Retinal pigment epithelial cell (primary cell): Measurements from ENCODE around the gene IDH3G.

Experiments used
- DNase-seq: peaks from one replicate; pipeline ENCODE4 v3.0.0-alpha.2; 2010; ENCODE audit warnings: low read depth
- H3K4me3 ChIP-seq: 2 replicates; pipeline ENCODE4 v1.5.1; 2011; ENCODE audit warnings: mild to moderate bottlenecking, low read length, control low read depth, moderate library complexity
- TF ChIP-seq, protein P1 (sequence below): conservative IDR thresholded peaks from 2 replicates; pipeline ENCODE4 v1.5.1; 2011; ENCODE audit warnings: low read depth, low read length, control low read depth, inconsistent platforms

Gene IDH3G

GRCh38 chrX:153803211-153804099 is 9.3 kb upstream of the IDH3G start:
- no peak overlapping the region for H3K4me3 ChIP-seq
- DNase-seq = no peak
- TF ChIP-seq, protein P1, sequence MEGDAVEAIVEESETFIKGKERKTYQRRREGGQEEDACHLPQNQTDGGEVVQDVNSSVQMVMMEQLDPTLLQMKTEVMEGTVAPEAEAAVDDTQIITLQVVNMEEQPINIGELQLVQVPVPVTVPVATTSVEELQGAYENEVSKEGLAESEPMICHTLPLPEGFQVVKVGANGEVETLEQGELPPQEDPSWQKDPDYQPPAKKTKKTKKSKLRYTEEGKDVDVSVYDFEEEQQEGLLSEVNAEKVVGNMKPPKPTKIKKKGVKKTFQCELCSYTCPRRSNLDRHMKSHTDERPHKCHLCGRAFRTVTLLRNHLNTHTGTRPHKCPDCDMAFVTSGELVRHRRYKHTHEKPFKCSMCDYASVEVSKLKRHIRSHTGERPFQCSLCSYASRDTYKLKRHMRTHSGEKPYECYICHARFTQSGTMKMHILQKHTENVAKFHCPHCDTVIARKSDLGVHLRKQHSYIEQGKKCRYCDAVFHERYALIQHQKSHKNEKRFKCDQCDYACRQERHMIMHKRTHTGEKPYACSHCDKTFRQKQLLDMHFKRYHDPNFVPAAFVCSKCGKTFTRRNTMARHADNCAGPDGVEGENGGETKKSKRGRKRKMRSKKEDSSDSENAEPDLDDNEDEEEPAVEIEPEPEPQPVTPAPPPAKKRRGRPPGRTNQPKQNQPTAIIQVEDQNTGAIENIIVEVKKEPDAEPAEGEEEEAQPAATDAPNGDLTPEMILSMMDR = no peak

DNA sequence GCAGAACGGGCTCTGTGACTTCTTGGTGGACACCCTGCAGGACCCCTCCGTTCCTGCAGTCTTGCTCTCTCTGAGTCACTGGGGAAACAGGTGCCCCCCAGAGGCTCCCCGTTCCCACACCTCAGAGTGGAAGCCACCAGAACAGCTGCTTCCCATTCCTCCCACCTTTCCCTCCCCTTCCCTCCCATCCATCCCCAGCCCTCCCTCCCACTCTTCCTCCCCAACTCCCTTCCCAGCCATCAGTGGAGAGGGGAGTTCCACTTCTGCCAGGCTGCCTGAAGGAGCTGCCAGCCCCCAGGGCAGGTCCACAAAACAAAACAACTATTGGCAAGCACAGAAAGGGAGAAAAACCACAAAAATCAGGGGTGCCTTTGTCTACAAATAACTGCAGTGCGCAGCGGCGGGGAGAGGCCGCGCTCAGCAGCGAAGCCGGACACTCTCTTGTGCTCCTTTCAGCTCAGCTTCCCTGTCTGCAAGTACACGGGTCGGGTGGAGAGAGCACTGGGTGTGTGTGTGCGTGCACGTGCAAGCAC is 8.4 kb upstream of the IDH3G start:
- no peak overlapping the region for H3K4me3 ChIP-seq
- no peak for DNase-seq
- TF ChIP-seq, protein P1 = no peak

DNA sequence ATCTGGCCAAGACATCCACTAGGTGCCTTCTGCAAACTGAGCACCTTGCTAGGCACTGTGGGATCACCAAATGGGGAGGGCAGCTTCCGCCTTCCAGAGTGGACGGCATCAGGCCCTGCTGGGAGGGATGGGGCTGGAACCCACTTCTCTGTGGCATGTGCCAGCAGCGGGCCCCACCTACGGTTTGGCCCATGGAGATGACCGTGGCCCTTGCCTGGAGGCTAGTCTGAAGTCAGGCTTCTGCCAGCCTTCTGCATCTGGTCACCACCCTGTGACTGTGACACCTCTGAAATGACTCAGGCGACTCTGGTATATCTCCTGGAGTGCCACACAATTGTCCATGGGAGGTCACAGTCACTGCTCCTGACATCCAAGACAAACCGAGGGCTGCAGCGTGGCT is 7.5 kb upstream of the IDH3G start:
- DNase-seq = no peak
- no peak overlapping the region for H3K4me3 ChIP-seq
- TF ChIP-seq, protein P1 = no peak

DNA sequence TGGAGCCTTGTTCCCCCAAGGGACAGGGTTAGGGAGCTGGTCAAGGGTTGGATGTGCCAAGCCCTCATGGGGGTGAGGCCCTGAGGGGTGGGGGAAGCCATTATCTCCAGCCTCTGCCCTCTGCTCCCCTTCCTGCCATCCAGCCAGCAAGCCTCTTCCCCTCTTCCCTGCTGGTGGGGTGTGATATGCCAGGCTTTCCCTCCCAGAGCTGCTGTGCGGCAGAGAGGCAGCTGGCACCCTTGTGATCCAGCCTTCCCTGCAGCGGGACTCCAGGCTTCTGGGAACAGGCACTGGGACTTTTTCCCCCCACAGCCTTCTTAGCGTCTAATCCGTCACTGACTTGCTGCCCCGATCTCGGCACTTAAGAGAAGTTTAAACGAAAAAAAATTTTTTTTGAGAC is 6.6 kb upstream of the IDH3G start:
- no peak overlapping the region for H3K4me3 ChIP-seq
- TF ChIP-seq, protein P1 = no peak
- no peak for DNase-seq

DNA sequence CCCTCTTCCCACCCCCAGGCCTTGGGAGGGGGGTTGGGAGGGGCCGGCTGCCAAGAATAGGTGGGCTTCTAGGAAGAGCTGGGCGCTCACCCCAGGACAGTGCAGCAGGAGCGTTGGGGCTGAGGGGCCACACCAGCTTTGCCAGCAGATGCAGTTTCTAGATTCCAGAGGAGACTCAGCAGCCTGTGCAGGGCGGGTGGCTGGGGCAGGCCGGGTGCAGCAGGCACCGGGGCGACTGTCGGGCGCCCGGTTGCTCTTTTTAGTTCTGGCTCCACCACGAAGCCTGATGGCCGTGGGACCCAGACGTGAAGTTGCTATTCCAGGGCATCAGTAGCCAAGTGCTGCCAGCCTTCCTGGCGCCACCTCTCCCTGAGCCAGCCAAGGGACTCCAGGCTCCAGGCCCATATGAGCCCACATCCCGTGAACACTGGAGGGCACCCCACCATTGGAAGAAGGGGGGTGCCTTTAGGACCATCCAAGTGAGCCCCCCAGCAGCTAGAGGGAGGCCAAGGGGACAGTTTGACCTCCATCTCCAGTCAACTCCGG is 6.1 kb upstream of the IDH3G start:
- no peak for DNase-seq
- no peak overlapping the region for H3K4me3 ChIP-seq
- TF ChIP-seq, protein P1 = no peak

DNA sequence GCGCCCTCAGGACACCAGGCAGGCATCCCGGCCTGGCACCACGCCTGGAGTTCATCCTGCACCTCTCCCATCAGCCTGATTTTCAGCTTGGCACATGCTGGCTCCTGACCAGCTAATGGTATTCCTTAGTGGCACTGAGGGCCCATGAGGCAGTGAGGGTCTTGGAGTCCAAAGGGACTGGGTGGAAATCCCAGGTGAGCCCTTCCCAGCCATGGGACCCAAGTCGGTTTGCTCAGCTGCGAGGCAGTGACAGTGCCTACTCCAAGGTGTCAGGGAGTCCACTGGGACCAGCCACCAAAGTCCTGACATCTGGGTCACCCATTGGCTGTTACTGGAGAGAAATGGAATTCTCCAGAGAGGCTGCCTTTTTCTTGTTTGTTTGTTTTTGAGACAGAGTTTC is 5.2 kb upstream of the IDH3G start:
- DNase-seq = no peak
- H3K4me3 ChIP-seq = no peak overlapping the region
- TF ChIP-seq, protein P1 = no peak
